Smooth muscle cell of the brain vasculature (primary cell): ENCODE measurements around the gene HPGD.

ENCODE experiments used
- DNase-seq: peaks from one replicate; pipeline ENCODE4 v3.0.0-alpha.2; 2012; ENCODE audit warnings: low read depth, low spot score

HPGD gene

DNA sequence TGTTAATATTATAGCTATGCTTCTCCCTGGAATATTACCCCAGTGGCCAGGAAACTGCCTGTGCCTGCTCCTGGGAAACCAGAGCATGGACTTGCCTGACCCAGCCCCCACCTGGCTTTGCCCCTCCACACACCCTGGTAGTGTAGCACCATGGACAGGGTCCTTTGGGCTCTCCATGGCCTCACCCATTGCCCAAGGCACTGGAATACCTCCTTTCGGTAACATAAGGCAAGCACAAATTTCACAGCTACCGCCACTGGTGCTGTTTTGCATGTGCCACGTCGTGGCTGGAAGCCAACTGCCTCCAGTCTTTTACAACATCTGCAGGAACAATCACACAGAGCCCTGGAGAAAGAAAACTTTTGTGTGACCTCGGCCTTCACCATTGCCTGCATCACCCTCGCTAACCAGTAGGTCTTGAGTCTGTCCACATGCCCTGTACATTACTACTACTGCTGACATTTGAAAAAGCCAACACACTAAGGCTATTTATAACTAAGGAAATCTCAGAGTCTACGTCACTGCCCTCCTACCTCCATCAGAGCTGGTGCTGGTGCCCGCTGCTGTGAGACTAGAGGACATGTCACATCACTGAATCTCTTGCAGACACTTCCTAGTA, 47.7 kb downstream of the HPGD start:
- no peak for DNase-seq

DNA sequence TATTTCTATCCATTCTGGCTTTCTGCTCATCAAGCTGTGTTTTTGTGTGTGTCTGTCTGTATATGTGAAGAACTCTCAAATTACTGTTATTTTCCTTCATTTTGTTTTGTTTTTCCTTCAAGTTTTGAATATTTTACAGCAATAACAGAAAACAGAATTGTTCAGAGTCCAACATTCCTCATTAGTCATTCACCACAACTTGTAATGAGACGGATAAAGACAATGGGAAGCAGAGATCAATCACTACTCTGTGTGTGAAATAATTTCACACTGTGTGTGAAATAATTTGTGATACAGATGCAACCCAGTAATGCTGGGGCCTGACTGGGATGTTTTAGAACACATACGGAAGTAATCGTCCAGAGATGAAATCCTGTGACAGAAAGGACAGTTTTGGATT, 55.2 kb downstream of the HPGD start:
- no peak for DNase-seq

DNA sequence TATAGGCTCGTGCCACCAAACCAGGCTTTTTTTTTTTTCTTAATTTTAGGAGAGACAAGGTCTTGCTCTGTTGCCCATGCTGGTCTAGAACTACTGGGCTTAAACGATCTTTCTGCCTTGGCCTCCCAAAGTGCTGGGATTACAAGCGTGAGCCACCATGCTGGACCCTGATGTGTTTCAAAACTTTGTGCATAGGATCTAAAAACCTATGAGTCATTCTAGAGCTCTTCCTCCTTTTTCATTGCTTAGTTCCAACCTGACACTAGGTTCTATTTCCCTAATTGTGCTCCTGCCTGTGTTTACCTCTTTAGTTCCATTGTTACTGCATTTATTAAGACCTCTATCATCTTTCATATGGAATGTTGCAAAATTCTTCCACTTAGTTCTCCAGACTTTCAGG, 57.3 kb downstream of the HPGD start:
- DNase-seq = no peak

DNA sequence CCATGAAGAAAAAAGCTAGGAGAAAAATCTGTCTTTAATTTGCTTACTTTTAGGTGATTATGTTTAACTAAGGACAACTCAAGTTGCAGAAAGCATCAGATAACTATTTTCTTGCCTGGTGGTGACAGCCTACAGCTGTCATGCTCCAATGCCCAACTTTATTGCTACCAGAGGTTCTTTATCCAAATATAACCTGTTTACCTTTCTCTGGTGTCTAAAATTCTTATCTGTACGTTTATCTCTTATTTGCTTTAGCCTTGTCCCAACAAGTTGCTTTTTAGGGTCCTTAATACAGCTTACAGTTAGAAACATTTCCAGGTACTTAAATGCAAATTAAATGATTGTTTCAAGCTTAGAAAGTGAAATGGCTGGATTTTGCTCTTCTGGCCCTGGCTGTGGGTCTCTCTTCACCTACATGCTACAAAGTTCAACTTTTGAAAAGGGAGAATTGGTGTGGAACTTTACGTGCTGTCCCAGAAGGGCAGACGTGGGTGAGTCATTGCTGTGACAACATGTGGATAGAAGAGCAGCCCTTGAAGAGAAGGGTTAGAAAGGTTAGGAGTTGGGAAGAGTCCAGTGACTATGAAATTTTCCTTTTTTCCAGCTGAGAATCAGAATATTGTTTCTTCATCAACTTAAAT, 60.7 kb downstream of the HPGD start:
- no peak for DNase-seq

DNA sequence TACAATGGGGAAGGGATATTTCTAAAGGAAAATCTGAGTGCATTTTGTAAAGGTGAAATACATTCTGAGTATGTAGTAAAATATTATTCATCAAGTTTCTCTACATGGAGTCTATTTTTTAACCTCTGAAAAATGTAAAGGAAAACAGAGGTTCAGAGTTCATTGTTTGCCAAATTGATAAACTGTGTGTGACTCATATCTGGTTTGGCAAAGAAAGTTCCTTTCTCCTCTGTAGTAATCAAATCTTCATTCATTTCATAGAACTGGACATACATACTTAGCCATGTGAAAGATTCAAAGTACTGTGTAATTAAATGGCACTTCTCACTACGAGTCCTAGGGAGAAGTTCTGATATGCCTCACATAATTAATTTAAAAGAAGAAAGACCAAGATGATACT, 61.6 kb downstream of the HPGD start:
- DNase-seq = no peak

DNA sequence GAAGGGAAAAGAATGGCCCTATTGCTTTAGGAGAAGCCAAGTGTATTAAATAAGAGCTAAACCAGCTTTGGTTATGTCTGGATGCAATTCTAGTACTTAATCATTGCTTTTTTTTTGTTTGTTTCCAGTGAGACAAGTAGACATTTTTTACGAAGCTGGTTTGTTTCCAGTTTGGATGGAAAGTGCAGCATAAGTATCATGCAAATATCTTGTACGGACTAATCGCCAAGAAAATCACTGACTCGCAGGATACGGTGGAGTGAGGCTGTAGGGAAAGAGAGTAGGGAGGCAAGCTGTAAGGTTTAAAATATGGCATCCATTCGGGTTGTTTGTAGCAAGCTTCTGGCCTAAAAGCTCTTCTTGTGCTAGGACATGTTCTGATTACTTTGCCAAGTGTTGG, 64.8 kb downstream of the HPGD start:
- DNase-seq = no peak

DNA sequence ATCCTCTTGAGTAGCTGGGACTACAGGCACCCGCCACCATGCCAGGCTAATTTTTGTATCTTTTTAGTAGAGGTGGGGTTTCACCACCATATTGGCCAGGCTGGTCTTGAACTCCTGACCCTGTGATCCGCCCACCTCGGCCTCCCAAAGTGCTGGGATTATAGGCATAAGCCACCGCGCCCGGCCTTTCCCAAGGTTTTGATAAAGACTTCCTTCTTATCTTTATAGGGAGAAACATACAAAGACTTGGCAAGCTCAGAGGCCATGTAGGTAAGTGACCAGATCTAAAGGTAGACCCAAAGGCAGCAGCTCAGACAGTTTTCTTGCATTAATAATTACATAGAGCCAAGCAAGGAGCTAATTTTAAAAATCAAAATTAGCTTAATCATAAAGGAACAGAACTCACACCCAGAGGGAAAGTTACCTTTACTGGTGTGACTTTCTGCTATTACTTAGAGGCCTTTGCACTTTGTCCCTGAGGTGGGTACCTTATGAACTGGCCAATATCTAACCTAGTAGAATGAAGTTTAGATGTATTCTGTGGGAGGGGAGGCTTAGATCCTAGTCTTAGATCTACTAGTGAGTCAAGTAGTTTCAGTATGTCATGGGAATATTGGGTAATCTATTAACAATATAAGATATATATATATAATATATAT, 67.3 kb downstream of the HPGD start:
- no peak for DNase-seq

DNA sequence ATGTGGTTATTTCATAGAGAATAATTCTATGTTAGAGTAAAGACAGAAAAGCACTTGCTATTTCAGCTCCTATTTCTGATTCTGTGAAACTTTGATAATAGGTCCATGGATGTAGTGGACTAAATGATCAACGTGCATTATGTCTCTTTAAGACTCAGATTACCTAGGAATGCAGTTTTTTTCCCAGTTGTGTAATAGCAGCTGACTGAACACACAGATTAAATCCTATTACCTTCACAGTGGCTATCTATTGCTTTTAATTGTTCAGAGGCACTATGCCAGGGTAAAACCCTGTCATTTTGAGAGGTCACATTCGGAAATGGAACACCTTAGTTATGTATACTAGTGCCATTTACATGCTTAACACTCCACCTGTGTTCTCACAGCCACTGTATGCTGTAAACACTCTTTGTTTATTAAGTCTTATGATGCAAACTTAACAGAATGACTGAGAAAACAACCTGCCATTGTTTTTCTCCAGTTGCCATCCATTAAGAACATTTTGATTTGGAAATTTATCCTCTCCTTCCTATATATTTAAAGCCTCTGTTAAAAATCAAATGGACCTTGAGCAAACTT, 70.5 kb downstream of the HPGD start:
- DNase-seq = no peak

DNA sequence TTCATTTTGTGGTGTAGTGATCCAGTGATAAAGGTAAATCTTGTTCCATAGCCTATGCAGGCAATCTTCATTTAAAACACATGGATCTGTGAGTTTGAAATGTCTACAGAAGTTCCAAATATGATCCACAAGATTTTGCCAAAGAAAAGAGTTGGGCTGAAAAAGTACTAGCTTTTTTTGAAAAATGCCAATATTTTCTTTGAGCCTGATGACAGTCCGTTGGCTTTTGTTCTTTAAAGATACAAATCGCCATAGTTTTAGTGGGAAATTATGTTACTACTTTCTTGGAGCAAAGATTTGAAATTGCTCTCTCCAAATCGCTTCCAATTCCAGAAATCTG, 71.5 kb downstream of the HPGD start:
- DNase-seq = no peak

DNA sequence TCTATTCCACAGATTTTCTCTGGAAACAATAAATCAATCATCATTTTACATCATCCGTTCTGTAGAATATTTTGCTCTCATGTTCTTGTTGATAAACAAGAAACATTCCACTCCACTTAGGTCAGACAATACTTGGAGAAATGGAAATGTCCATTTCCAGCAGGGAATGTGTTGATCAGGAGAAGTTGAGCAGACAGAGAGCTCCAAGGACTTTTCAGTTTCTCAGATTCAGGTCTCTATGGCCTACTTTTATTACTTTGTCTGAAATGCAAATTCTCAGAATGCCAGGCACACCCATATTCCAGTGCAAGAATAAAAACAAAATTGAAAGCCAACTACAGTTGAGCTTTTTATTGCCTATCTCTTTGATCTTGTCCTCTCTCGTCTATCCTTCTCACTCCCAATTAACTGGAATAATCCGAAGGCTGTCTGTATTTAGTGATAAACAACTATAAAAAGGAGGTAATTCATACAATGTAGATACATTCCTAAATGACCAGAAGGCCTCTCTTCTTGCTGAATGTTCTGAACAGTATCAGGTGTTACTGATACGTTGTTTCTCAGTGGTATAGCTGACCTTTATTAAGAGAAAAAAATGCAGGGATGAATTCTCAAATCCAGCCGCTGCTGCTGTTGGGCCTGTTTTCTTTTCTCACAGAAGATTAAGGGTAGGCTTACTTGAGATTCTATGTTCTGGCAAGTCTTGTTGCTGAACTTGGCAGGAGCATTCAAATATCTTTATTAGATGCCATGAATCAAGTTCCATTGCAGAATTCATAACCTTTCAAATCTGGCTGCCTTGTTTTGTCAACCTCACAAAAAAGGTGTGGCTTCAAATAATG, 72.1 kb downstream of the HPGD start:
- DNase-seq = no peak

DNA sequence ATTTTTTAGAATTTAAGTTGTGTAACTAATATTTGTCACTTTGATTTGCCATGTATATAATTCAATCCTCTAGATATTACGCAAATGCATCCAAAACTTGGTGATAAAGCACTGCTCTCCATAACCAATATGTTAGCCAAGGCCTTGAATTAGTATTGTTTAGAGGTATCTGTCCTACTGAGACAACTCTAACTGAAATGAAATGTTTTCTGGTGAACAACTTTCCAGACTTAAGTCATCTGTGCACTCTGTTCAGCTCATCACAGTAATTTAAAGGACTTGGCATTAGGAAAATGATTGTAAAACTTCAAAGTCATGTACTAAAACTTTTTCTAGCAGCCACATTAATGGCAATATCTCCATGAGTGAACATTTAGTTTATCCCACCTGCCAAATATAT, 73.1 kb downstream of the HPGD start:
- no peak for DNase-seq

DNA sequence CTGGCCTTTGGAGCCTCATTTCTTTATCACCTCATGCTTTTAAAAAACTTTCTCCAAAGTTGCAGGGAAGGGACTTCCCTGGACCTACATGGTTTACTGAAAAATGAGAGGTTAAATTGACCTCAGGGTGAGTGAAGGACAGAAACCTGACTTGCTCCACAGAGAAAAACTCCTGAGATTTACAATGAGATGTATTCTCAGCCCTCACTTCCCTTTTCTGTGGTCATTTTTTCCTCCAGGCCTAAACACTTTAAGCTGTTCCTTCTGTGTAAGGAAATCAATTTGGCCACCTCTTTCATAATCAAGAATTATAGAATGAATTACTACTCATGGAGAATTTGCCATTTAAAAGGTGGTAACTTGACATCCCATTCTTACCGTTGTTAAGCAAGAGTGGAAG, 77.9 kb downstream of the HPGD start:
- DNase-seq = no peak
